Stimulated activated CD8-positive, alpha-beta memory T cell treated with anti-CD3 and anti-CD28 coated beads, Interleukin-4, amount 100 ng/mL, for 1 hour (primary cell): Measurements from ENCODE around the gene FSTL4.

Experiments
- DNase-seq, 2 donors: peaks; one replicate each; pipeline ENCODE4 v3.0.0-alpha.2; 2020; ENCODE audit warnings: low read depth in 2 of 2, low spot score in 1 of 2

Gene FSTL4

DNA sequence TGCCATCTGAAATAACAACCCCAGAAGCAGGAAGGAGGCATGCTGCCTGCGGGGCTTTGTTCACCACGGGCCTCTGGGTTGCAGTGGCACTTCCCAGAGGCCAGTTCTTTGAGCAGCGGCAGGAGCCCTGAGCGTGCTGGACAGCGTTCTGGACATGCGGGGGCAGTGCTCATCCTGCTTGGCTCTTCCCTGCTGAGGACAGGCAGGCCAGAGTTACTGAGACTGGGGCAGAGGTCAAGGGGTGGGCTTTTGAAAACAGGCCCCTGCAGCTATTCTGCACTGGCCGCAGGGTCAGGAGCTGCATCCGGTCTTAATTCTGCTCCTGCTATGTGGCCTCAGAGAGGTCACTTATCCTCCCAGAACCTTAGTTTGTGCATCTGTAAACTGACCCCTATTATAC, 258.6 kb downstream of the FSTL4 start:
- DNase-seq = no peak

DNA sequence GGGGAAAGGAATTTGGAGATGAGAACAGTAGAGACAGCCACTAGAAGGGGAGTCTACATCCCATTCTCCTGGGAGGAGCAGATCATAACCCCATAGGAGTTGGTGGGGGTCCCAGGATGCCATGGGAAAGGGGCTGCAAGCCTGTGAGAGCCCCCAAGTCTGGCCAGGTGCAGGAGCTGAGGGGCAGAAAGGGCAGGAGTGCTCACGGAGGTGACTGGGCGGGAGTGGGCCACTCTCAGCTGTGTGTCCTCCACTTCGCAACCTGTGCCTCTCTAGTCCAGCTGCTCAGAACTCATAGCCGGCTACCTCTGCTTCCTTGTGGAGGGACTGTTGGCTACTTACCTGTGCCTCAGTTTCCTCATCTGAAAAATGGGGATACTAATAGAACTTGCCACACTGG, 263.9 kb downstream of the FSTL4 start:
- no peak for DNase-seq

DNA sequence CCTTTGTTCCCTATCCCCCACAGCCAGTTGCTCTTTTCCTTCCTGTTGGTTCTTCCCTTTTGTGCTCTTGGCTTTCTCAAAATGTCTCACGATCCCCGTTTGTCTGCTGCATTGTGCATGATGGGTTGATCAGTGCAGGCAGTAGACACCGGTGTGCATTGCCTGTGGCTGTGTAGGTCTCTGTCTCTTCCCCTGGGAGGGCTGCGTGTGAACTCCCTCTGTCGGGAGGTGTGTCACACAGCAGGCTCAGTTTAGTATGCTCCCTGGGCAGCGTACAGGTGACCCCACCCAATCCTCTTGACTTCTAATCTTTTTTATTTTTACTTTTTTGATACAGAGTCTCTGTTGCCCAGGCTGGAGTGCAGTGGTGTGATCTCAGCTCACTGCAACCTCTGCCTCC, 265.3 kb downstream of the FSTL4 start:
- DNase-seq = no peak

DNA sequence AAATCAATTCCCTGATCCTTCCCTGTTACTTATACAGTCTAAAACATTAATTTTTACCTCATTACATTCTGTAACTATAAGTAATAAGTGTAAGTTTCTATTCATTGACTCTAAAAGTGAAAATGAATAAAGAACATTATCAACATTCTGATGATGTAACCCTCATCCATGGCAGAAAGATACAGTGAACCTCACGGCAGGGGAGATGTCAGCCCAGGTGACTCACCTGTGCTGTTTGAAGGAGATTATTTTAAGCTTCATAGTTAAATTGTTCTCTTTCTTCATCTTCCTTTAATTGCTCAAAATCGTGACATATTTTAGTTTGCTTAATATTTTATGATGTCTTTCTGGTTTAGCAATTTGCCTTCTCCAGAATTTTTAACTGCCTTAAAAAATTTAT, 268.1 kb downstream of the FSTL4 start:
- DNase-seq = no peak

DNA sequence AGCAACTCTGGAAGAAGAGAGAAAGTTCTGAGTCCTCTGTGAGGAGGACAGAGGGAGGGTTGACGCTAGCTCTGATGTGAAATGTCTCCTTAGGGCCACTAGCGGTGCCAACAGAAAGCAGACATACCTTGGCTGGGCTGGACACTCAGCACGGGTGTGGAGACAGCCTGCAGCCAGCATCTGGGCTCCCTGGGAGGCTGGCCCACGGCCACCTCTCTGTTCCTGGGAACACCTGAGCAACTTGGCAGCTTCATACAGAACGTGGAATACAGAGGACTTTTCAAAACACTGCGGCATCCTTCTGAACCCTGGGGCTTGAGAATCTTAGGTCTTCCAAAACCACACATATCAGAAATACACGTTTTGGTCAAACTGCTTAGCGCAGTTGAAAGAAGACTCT, 269.1 kb downstream of the FSTL4 start:
- no peak for DNase-seq

DNA sequence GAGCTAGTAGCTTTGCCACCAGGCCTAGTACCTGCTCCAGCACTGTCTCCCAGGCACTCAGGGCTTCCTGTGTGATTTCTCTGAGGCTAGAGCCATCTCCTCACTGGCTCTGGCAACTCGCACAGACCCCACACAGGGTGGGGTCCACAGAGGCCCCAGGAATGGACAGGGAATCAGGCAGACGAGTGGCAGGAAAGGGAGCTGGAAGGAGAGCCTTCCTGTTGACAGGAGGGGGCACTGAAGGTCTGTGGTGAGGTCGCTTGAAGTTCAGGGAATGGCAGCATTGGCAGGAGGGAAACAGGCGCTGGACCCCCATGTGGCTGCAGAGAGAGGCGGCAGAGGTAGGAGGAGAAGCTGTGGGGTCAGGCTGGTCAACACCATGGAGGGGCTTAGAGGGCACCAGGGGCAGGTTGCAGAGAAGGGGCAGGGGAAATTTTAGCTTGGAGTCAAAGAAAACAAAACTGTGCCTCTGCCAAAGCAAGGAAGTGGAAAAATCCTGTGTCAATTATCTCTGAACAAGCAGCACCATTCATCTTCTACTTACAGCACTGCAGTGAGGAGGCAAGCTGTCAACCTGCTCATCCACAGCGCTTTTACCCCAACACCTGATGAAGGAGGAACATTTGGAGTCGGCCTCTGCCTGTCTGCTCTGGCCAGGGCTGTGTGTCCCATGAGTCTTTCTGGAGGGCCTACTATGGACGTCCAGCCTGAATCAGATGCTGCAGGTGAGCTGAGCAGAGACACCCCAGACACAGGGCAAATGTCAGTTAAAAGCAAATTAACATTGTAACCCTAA, 270.2 kb downstream of the FSTL4 start:
- no peak for DNase-seq

DNA sequence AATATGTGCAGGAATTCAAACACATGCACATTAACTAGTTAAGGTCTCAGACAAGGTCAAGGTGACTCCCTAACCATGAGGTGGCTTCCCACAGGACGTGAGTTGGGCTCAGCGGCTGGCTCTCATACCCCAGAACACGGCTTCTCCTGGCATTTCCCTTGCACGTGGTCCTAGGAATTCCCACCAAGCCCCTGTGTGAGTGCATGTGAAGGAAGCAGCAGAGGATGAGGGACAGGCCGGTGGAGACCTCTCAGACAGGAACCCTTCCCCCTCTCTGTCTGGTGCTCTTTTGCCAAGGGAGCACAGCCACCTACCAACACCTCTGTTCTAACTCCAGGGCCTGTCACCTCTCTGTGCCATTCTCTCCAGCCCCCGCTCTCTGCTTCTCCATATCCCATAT, 271.0 kb downstream of the FSTL4 start:
- DNase-seq = no peak

DNA sequence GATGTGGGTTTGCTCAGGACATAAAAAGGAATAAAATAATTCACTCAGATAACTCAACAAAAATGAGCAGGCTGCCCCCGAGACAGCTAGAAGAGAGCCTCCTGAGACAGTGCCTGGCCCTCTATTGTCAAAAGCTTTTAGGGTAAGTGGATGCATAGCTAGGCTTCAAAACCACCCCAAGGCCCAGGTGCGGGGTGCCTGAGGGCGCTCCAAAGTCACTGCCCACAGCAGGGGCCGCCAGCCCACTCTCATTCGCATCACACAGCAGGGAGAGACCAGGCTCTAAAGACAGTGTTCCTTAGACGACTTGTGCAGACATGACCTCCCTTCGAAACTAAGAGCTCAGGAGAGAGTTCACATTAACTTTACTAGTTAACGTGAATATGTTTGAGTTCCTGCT, 271.5 kb downstream of the FSTL4 start:
- DNase-seq = no peak

DNA sequence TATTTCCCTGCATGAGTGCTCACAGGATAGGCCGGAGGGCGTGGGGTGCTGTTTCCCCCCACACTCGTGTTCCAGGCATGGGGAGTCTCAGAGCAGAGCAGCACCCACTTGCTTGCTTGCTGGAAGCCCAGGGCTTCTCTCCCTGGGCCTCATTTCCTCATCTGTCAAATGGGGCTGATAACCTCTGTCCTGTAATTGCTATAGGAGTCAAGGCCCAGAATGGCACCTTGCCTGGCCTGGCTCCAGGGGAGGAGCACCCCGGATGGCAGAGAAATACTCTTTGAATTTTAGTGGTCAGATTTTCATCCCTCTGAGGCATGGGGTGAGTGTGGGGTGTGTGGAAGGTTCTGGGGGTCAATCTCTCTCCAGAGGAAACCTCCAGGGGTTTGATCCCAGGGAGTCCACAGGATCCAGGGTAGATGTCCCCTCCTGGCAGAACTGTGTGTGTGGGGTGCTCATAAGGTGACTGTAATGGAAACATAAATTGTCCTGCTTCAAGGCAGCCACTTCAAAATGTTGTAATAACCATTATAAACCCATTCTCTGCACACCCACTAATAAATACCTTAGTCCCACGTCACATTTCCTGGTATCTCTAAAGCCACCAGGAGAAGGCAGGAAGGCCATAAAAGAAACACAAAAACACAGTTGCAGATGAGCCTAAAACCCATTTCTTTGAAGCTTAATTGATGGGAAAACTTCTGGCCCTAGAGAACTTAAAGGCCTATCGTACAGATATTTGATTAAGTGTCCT, 272.2 kb downstream of the FSTL4 start:
- DNase-seq = no peak

DNA sequence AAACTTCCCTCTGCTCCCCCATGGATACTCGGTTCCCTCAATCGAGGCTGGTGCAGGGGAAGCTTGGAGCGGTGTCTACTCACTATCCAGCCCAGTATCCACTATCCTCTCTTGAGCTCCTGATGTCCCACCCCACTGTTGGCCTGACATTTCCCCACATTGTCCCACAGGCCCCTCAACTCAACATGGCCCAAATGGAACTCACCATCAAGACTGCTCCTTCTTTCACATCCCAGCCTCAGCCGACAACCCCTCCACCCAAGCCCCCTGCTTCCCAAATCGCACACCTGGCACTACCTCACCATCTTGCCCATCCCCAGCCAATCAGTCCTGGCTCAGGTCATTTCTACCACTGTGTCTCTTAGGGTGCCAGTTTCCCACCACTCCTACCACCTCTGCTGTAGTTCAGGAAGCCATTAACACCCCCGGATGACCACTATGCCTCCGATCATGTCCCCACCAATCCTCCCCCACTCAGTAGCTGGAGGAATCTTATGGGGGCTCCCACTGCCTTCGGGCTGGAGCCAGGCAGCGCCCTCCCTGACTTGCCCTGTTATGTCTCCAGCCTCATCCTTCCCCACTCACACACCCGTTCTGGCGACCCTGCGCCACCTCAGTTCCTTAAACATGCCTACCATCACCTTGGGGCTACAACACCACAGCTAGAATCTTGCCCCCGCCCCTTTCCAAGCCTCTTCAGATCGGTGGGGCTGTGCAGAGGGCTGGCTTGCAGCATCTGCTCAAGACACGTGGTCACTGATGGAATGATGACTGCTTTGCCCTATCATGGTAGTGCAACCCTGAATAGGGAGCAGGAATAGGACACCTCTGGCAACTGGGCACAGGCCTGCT, 273.6 kb downstream of the FSTL4 start:
- DNase-seq = no peak

DNA sequence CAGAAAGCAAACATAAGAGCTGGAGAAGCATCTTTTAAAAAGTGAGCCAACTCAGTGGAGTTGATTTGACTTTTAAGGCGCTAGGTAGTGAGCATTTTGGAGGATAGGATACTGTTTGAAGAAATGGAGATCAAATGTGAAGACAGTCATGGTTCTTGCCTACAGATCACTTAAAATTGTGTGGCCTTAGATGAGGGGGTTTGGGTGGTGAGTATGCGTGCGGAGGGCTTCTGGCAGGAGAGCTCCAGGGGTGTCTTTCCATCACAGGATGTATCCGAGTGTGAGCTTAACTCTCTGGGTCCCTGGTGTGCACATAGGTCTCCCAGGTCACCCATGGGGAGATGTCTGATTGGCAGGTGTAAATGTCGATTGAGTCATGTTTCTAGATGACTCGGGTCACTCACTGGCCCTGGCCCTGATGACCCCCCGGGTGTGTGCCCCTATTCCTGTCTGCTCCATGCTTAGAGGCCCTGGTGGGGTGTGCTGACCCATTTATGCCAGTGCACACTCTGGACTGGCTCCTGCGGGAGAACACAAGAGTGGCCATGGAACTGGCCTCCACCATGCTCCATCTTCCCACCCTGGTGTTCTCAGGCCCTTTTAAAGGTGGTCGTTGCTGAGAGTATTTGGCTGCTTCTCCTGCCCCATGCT, 274.4 kb downstream of the FSTL4 start:
- DNase-seq = no peak

DNA sequence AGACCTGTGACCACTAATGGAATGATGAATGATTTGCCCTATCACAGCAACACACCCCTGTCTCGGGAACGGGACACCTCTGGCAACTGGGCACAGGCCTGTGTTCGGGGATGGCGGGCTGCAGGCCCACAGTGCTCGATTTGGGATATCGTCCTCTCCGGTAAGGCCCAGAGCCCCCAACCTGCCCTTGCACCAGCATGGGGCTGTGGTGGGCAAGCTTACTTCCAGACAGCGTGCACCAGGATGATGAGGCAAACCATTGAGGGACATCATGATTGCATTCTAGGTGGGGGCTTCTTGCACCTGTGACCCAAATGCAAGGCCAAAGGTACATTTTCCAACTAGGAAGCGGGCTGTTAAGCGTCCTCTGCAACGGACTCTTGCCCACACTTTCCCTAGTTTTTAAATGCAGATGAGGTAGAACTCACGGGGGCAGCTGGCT, 275.4 kb downstream of the FSTL4 start:
- DNase-seq = no peak

DNA sequence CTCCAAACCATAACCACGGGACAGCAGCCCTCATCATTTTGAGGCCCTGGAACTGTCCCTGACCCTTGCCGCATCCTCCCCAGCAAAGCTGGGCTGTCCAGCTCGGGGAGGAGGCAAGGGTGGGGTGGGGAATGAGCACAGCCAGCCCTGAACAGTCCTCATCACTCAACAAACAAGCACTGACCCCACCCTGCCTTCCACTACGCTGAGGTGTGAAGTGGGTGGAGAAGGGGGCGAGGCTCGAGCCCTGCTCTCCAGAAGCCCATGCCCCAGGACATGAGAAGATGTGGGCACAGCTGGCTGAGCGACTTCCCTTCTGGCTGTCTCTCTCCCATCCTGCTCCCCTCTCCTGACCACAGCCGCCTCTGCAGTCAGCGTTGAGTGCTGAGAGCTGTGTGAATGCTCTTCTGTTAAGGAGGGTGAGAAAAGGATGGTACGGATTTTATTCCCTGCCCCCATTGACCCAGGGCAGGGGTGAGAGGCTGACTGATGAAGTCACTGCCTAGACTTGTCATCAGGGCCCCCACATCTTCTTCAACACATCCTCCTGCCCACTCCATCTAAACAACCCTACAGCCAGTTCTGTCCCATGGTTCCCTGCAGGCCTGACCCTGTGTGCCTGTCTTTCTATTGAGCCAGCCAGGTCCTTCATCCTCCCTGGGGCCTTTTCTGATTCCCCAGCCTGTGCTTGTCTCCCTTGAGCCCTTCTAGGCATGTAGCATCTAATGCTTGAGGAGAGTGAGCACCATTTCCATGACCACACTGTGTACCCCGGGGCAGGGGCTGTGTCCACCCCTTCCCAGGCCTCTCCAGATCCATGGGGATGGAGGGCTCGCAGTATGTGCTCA, 276.0 kb downstream of the FSTL4 start:
- no peak for DNase-seq

DNA sequence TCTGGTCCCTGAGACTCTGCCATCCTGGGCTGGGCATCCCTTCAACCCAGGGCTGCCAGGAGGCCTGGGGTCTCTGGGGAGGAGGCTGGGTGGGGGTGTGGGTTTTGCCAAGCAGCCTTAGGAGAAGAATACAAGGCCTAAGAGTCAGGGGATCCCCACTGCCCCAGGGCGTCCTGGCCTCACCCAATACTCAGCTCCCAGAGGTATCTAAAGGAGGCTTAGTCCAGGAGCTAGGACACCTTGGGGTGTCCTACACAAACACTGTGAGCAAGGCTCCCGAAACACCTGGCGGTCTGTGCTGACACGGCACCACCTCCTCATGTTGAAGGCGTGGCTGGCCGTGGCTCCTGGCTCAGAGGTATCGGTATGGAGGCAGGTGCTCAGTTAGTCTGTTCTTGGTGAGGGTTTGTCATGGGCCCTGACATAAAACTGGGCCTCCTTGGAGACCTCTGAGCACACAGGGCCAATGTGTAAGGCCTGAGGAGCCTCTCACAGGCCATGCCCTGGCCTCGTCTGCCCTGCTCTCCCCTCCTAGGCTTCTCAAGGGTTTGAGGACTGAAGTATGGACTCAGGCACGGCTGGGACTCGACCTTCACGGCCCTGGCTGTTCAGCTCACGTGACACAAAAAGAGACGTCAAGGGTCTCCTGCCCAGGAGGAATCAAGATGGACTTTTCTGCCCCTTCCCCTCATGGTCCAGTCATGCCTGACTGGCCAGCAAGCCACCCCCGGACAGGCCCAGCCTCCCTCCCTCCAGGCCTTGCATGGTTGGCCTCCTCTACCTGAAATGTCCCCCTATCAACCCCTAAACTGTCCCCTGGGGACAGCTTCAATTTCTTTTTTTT, 277.3 kb downstream of the FSTL4 start:
- DNase-seq = no peak

DNA sequence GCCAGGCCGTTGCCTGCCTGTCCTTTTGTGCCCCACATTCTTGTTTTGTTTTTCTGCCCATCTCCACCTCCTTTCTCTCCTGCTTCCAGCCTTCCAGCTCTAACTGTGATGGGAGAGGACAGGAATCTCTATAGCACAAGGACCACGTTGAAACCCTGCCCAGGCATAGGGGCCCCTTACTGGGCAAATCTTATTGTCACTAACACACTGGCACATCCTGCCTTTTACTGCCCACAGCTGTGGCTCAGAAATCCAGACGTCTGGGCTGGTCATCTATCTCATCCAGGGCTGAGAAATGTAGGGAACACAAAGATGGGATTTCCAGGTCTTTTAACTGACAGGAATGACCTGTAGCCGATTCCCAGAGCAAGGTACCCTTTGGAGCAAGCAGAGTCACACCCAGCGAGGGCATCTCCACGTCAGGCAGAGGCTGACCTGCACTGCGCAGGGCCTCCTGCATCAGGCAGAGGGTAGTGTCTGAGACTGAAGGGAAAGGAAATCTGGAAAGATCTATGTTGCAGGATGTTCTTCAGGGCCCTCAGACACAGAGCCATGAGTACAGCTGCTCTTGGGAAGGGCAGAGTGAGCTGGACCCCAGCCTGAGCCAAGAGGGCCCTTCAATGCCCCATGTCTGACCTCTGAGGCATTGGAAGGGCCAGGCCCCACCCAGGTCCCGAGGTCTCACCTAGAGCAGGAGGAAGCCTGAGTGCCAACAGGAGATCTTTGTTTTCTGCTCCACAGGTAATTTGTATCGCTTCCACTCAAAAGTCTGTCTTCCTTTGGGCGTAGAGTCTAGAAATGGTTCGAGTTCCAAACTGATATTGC, 278.8 kb downstream of the FSTL4 start:
- DNase-seq = no peak

DNA sequence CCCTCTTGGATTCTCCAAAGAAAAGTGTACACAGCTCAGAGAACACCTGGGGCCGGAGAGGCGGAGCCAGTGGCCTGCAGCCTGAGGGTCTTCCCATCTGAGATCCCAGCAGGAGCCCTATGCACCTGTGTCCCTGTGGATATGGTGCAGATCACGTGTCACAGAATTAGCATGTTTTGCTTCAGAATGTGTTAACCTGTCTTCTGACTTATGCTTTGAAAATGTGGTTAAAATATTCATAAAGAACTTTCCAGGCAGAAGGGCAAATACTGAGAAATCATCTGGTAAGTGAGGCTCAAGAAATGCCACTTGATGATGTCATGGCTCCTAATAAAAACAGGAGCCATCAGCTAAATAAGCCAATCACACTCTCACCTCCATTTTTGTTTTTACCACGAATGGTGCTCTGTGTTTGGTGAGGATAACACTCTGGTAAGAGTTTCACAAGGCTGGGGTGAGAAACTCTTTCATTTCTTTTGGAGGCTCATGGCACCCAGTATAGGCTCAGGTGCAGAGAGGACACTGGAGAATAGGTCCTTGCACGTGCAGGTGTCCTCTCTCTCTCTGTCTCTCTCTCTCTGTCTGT, 279.8 kb downstream of the FSTL4 start:
- no peak for DNase-seq

DNA sequence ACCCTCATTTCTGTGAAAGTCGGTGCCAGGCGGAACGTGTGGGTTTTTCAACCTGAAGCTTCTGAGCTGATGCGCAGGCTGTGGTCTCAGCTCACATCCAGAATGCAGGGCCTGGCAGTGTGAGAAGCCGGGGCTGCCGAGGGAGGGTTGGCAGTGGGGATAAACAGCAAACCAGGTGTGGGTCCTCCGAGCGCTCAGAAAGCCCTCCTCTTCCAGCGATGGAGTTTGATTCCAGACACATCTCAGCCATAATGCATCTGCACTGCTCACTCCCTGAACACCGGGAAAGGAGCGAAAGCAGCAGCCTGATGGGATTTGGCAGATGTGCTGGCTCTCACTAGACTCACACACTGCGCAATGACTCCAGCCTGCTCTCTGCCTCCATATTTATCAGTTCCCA, 280.4 kb downstream of the FSTL4 start:
- no peak for DNase-seq

DNA sequence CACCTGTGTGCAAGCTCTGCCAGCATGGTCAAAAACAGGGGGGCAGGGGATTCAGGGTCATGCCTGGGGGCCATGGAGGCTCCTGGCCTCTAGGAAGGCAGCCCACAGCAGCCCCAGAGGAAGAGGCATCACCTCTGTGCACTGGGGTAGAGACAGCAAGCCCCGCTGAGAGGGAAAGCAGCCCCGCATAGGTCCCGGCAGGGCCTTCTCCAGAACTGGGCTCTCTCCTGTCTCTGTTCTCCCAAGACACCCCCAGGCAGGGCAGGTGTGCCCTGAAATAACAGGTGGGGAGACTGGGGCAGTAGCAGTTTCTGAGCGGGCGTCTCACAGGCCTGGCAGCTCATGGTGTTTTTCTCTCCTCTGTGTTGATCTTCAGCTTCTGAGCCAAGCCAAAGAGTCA, 281.4 kb downstream of the FSTL4 start:
- no peak for DNase-seq
